GM18519 (cell line): ENCODE measurements around the gene SURF2.
A peak's percentile ranks its signal among the peaks of the same experiment; 100 is the strongest.
"Not testable (repeated sequence)": the region's sequence is repeated elsewhere in the genome, so short reads cannot be mapped to it uniquely, and the experiment has no call there.

Experiments
- ATAC-seq: cut with Tn5 transposase; IDR thresholded peaks from one replicate; pipeline ENCODE4 v1.9.1; 2021; ENCODE audit warnings: mild to moderate bottlenecking, moderate library complexity; ENCODE audit not compliant: unreplicated experiment, low FRiP score

The SURF2 gene

GRCh38 chr9:133334888-133335287, 21.5 kb upstream of the SURF2 start:
- not testable (repeated sequence) for ATAC-seq

- peak; percentile 70 for ATAC-seq
Measured at GRCh38 chr9:133335924-133336811, 20.2 kb upstream of the SURF2 start, which contains the start of gene SURF6. Gene SURF6 (minus strand): TSS chr9:133336188. CDS start chr9:133336132, 56 bp downstream.

- ATAC-seq = no peak
Measured at GRCh38 chr9:133339641-133340040, 16.7 kb upstream of the SURF2 start.

GRCh38 chr9:133340256-133340655, 16.1 kb upstream of the SURF2 start:
- no peak for ATAC-seq

GRCh38 chr9:133340916-133341315, 15.4 kb upstream of the SURF2 start:
- no peak for ATAC-seq

GRCh38 chr9:133341369-133342068, 14.8 kb upstream of the SURF2 start:
- ATAC-seq = no peak

GRCh38 chr9:133342069-133342406, 14.3 kb upstream of the SURF2 start:
- no peak for ATAC-seq

- no peak for ATAC-seq
Measured at GRCh38 chr9:133342570-133342969, 13.8 kb upstream of the SURF2 start.

GRCh38 chr9:133344071-133344470, 12.3 kb upstream of the SURF2 start:
- no peak for ATAC-seq

- ATAC-seq = no peak
Measured at GRCh38 chr9:133344979-133345378, 11.4 kb upstream of the SURF2 start.

- no peak for ATAC-seq
Measured at GRCh38 chr9:133345596-133345995, 10.8 kb upstream of the SURF2 start.

- no peak for ATAC-seq
Measured at GRCh38 chr9:133346021-133346785, 10.1 kb upstream of the SURF2 start.

GRCh38 chr9:133347515-133347984, 8.8 kb upstream of the SURF2 start:
- peak; percentile 14 for ATAC-seq

- ATAC-seq = peak; percentile 48
Measured at GRCh38 chr9:133347985-133348717, 8.2 kb upstream of the SURF2 start, which contains the start of the genes MED22 and RPL7A. Gene MED22 (minus strand): TSS chr9:133348131. CDS start chr9:133346662, 1,469 bp downstream. Gene RPL7A (plus strand): TSS chr9:133348218. CDS start chr9:133348244, 26 bp downstream.

GRCh38 chr9:133348718-133349573, 7.4 kb upstream of the SURF2 start:
- ATAC-seq = no peak

GRCh38 chr9:133349965-133350616, 6.3 kb upstream of the SURF2 start:
- ATAC-seq = no peak

- no peak for ATAC-seq
Measured at GRCh38 chr9:133351526-133351907, 4.8 kb upstream of the SURF2 start.

GRCh38 chr9:133351908-133352634, 4.3 kb upstream of the SURF2 start:
- ATAC-seq = no peak
